DMS114 treated with DMSO at 0.1 percent for 48 hours (cell line): ENCODE data around the gene PIWIL4.
"Not testable (repeated sequence)": the region's sequence is repeated elsewhere in the genome, so short reads cannot be mapped to it uniquely, and the experiment has no call there.

Experiments
- DNase-seq: peaks from one replicate; lab custom pipeline; 2025; ENCODE audit not compliant: unreplicated experiment; lab: John Stamatoyannopoulos, UW

PIWIL4 gene

GRCh38 chr11:94583866-94584500, 16.8 kb downstream of the PIWIL4 start:
- DNase-seq, result no peak

DNA sequence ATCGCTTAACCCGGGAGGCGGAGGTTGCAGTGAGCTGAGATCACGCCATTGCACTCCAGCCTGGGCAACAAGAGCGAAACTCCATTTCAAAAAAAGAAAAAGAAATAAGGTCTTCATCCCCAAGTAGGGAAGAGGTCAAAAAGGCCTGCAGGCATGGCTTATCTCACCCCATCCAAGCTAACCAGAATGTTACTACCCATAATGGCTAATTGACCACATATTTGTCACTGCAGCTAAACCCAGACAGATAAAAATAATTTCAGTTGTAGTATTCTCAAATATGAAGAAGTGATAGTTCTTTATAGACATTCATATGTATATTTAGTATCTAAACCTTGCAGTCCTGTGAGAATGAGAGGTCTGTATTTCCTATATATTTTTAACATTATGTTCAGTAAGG, 17.8 kb downstream of the PIWIL4 start:
- no peak for DNase-seq

GRCh38 chr11:94585399-94585798, 18.2 kb downstream of the PIWIL4 start:
- no peak for DNase-seq

- DNase-seq, result no peak
Observed at GRCh38 chr11:94586546-94586945, 19.4 kb downstream of the PIWIL4 start.

DNA sequence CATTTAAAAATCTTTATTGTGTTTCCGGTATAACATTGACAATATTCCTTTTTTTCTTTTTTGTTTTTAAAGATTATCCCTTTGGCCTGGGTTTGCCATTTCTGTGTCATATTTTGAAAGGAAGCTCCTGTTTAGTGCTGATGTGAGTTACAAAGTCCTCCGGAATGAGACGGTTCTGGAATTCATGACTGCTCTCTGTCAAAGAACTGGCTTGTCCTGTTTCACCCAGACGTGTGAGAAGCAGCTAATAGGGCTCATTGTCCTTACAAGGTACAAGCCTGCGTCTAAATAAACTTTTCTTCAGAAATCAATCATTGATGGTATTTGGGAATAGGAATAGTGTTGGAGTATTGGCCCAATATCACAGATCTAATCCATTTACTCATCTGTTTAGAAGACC, 19.8 kb downstream of the PIWIL4 start:
- no peak for DNase-seq

DNA sequence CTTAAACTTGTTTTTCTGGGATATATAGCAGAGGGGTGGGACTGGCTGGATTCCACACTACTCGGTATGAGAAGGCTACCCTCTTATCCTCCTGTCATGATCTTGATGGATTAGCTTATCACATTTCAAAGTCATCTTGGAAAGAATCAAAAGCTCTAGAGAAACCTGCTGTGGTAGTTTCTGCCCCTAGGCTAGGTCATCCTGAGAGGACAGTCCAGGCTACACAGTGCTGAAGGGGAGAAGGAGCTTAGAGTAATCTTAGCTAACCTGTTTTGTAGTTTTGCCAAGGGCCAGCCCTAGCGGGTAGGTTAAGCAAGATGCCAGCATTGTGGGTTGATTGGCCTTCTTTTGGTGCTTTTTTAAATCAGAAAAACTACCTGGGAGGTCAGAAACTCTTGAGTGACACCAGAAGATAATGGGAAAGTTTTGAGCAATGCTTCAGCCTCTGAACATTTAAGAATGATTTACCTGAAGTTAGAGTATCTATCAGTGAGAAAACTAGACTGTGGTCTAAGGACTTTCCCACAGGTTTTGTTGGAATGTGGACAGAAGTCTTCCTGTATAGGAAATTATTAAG, 21.3 kb downstream of the PIWIL4 start:
- no peak for DNase-seq

DNA sequence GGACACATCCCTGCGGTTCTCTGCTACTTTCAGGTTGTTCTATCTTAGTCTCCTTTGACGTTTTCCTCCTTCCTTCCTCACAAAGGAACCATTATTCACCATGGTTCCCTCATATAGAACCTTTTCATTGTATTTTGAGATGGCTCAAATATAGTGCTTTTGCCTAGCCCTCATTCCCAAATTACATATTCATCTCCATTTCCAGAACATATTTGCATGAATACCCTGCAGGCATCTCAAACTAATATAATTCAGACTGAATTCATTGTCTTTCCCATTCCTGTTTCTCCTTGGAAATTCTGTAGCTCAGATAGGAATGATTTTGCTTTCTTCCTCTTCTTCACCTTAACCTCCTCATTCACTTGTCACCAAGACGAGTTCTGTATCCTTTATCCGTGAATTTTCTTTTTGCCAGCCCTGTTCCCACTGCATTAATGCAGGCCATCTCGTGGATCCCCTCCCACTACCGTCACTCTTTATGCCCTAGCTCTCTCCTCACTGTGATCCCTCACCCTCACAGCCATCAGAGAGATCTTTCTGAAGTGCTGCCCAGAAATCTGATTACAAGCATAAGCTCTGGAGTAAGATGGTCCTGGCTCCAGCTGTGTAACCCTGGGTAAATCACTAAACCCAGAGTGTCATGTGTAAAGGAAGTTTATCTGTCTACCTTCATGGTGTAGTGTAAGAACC, 23.3 kb downstream of the PIWIL4 start:
- DNase-seq, result no peak

DNA sequence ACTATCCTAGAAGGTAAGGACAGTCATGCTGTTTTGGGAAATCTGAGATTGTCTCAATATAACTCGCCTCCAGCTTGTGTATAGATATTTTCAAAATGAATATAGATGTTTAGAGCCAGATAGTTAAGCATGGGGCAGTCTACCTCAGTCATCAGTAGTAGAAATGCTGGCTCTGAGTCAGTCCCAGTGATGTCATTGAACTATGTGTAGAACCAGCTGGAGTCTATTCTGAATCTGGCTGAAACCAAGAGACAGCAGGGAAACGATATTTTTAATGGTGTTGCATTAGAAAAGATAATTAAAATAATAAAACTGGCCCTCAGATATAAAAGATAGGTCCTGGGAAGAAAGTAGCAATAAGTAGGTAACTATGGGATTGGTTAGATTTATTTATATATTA, 25.9 kb downstream of the PIWIL4 start:
- no peak for DNase-seq

DNA sequence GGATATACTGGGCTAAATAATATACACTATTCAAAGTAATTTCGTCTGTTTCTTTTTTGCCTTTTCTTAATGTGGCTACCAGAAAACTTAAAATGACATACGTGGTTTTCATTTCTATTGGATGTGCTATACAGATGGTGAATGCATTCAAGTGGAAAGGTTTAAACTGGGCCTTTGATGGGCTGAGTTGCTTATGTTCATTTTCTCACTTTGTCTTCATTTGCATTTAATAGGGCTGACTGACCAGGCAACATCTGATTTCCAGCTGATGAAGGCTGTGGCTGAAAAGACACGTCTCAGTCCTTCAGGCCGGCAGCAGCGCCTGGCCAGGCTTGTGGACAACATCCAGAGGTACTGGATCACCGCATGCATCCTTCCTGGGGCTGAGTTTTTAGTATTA, 27.9 kb downstream of the PIWIL4 start:
- no peak for DNase-seq

DNA sequence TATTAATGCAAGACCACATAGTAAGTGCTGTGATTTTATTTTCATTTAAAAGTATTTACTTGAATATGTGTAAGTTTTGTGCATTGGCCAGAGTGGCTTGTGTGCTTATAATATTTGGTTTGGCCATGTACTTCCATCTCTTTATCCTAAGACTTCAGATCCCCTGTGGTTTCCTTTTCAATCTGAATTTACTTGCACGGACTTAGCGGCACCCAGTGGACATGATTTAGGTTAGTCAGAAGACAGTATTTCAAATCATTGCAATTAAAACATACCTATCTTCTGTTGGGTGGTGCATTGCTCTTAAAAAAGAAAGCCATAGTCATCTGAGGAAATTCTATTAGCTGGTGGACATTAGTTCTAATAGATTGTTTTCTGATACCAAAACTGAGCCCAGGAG, 30.7 kb downstream of the PIWIL4 start:
- DNase-seq, result peak; percentile 15

GRCh38 chr11:94599510-94599909, 32.3 kb downstream of the PIWIL4 start:
- DNase-seq, result no peak

DNA sequence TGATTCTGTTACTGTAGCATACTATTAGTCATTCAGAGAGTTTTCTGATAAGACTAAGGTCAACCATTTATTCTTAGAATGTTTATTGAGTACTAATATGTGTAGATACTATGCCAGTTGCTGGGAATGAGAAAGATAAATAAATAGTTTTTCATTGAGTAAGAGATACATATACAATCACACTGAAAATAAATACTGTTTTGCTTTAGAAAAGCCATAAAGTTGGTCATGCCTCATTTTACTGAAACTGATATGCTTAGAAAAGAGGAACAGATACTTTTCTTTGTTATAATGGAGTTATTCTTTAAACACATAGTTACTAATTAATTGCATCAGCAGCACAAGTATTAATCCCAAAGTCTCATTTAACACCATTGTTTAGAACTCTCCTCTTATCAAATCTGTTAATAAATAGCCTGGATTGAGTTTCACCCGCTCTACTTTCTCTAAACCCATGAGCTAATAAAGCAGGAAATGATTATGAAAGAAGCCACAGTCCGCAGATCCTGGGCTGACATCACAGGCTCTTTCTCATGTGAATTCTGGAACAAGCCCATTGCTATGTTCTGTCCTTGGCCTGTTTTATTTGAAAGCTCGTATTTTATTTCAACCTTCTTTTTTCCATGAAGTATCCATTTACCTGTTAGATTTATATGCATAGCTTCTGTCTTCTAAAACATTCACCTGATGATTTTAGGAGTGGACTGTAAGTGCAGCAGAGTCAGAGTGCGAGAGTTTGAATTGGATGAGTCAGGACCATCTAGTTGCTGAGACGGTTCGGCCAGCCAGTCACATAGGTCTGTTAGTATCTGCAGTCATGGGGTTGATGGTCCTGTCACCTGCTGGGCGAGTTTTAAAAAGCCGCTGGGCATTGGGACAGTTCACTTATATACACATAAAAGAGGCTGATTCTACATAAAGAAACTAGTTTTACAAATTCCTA, 35.5 kb downstream of the PIWIL4 start:
- DNase-seq, result peak; percentile 62

GRCh38 chr11:94603587-94603986, 36.4 kb downstream of the PIWIL4 start:
- DNase-seq, result no peak

- peak; percentile 22 for DNase-seq
Observed at GRCh38 chr11:94604482-94604881, 37.3 kb downstream of the PIWIL4 start.

GRCh38 chr11:94613120-94613519, 46.0 kb downstream of the PIWIL4 start:
- DNase-seq, result no peak

- DNase-seq, result peak; percentile 33
Observed at GRCh38 chr11:94623120-94623735, 56.1 kb downstream of the PIWIL4 start.

- not testable (repeated sequence) for DNase-seq
Observed at GRCh38 chr11:94625422-94625821, 58.3 kb downstream of the PIWIL4 start.

GRCh38 chr11:94627003-94627560, 59.9 kb downstream of the PIWIL4 start:
- not testable (repeated sequence) for DNase-seq

DNA sequence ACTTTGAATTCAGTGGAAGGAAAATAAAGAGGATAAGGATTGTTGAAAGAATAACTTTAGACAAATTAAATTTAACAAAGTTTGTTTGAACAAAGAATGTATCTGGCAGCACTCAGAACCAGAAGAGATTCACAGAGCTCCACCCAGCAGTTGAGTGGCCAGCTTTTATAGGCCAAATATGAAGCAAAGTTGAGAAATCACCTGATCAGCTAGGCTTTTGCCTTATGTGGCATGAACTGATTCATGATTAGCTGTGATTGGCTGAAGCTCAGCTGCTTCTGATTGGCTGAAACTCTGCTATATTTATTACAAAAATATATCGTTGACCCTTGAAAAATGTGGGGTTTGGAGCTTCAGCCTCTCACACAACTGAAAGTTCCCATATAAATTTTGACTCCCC, 62.6 kb downstream of the PIWIL4 start:
- DNase-seq, result no peak

- no peak for DNase-seq
Observed at GRCh38 chr11:94630221-94630620, 63.1 kb downstream of the PIWIL4 start.

DNA sequence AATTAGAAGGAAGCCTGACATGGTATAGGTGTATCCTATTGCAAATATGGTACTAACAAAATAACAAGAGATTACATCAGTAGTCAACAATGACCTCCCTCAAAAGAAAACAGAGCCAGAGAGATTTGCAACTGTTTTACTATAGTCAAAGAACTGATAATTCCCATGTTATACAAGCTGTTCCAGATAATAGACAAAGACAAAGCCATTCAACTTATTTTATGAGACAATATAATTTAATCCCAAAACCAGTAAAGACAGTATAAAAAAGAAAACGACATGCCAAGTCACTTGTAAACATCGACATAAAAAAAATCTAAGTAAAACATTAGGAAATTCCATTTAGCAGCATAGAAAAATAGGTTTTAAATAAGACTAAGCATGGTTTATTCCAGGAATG, 65.2 kb downstream of the PIWIL4 start:
- no peak for DNase-seq
